Colon (tissue), 2 donors: Measurements from ENCODE around the gene SERPINA5.

Experiments
- FAIRE-seq: peaks from 2 replicates; lab custom pipeline; 2012; peaks lifted over from hg19 to GRCh38; lab: Jason Lieb, UNC
- donor health status: control.
- donor health status: control.

SERPINA5 gene, protein sequence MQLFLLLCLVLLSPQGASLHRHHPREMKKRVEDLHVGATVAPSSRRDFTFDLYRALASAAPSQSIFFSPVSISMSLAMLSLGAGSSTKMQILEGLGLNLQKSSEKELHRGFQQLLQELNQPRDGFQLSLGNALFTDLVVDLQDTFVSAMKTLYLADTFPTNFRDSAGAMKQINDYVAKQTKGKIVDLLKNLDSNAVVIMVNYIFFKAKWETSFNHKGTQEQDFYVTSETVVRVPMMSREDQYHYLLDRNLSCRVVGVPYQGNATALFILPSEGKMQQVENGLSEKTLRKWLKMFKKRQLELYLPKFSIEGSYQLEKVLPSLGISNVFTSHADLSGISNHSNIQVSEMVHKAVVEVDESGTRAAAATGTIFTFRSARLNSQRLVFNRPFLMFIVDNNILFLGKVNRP

DNA sequence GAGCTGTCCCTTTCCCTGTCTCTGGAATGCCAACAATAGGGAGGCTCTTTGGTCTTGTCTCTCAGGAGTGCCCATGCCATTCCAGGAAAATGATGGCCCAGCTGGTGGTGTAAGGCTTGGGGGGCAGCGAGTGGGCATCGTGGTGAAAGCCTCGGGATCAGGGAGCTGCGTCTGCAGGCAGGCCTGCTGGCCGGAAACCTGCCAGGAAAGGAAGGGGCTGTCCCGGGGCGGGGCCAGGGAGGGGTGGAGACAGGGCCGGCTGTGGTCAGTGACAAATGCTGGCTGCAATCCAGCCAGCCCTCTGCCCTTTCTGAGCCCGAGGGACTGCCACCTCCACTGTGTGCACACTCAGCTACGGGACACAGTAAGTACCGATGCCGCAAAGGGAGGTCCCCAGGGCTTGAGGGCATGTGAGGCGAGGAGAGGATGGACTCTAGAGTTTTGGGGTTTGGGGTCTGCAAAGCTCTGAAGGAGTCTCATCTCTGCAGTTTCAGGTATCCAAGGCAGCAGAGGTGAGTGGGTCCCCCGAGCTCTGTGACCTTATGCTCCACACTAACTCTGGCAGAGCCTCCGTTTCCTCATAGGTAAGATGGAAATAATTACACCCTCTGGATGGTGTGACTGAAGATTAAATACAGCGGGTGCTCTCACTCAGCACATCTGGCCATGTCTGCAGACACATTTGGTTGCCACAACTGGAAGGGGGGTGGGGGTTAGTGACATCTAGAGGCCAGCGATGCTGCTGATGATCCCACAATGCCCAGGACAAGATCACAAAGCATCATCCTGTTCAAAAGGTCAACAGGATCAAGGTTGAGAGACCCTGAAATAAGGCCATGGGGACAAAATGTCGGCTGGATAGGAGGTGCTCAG is at the start of gene SERPINA5:
SERPINA5 (plus strand) TSS at position 300 of the 873 bp plus-strand sequence. CDS start 5,937 bp downstream, outside the sequence.
- no peak for FAIRE-seq

GRCh38 chr14:94532447-94532846 is 48.8 kb upstream of the SERPINA5 start:
- no peak for FAIRE-seq

DNA sequence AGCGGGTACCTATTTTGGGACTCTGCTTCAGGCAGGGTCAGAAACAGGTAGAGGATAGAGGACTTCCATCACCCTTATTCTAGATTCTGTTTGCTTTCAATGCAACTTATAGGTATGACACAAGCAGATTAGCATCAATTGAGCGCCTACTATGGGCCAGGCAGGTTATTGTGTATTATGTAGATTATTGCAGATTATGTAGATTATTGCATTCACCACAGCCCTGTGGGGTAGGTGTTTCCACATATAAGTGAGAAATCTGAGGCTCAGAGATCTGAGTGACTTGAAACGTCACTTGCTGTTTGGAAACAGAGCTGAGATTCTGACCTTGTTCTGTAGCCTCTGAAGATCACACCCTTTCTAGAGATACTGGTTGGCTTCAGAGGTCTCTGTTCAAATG is 45.7 kb upstream of the SERPINA5 start:
- FAIRE-seq = no peak

DNA sequence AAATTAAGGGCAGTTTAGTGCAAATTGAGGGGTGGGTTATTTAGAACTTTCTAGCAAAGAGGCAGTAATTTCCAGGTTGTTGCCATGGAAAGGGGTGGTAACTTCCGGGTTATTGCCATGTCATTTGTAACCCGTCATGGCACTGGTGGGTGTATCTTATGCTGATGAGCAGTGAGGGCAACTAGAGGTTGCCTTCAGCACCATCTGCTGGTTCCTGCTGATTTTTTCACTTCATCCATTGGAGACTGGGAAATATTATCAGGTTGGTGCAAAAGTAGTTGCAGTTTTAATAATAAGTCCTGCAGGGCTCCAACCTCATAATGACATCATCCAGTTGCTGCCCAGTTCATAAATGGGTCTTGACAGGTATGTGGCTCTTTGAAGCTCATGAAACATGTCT is 44.4 kb upstream of the SERPINA5 start:
- no peak for FAIRE-seq

DNA sequence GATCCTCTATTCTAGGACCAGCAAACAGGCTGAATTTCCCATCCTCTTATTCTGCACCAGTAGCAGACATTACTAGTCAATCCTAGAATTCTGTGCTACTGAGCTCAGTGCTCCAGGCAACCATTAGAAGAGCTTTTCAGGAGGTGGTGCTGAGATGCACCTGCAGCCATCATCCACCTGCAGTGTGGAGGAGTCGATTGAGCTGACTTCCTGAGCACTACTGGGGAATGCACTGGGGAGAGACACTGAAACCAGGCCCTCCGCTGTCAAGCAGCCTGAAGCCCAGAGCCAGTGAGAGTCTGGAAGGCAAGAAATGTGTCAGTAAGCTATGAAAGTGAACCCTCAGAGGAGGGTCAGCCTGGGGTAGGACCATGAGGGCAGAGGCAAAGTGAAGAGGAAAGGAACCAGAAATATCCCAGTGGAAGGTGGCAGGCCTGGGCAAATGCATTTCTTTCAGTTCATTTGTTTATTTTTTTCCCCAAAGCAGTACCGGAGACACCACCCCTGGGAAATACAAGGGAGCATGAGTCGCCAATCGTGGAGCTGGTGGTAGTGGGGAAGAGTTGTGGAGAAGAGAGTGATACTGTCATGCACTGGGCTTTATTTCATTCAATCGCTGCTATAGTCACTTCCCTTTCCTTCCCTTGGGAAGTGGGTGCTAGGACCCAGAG is 43.0 kb upstream of the SERPINA5 start:
- no peak for FAIRE-seq

DNA sequence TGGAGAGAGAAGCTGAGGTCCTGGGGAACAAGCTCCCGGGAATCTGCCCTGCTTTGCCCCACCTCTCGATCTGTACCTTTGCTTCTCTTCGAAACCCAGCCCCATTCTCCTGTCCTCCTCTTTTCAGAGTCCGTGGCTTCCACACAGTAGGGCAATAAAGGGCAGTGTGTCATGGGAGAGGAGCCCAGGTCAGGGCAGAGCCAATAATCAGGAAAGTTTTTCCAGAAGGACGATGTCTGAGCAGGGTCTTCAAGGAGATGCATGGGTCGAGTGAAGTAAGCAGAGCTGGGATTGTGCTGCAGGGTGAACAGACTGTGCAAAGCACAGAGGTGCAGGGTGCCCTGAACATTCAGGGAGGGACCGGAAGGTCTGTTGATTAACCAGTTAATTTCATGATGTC is 42.0 kb upstream of the SERPINA5 start:
- no peak for FAIRE-seq

DNA sequence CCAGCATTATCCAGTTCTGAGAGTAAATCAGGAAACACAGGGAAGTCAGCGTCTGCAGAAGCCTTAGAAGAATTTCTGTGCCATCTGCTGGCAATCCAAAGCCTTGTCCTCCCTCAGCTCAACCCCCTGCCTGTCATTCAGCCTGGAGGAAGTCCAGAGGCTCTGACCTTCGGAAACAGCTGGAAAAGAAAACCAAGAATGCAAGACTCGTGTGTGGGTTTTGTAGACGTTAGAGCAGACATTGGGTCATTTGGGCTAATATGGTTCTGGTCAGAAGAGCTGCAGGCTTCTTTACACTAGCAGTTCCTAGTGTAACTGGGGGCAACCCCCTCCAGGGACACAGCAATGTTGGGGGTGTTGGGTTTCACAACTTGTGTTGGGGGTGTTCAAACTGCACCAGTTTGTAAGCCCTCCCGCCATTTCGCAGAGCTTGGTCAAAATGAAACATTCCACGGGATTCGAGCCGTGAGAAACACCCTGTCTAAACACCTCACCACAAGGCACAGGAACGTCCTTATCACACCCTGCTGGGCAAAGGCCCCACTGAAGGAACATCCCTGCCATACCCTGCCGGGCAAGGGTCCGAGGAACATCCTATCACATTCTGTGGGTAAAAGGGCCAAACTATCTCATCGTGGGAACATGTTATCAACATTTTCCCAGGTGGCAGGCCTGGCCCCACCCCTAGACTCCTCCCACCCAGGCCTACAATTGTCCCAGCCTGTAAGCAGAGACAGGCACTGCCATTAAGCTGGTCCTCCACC is 41.0 kb upstream of the SERPINA5 start:
- no peak for FAIRE-seq

DNA sequence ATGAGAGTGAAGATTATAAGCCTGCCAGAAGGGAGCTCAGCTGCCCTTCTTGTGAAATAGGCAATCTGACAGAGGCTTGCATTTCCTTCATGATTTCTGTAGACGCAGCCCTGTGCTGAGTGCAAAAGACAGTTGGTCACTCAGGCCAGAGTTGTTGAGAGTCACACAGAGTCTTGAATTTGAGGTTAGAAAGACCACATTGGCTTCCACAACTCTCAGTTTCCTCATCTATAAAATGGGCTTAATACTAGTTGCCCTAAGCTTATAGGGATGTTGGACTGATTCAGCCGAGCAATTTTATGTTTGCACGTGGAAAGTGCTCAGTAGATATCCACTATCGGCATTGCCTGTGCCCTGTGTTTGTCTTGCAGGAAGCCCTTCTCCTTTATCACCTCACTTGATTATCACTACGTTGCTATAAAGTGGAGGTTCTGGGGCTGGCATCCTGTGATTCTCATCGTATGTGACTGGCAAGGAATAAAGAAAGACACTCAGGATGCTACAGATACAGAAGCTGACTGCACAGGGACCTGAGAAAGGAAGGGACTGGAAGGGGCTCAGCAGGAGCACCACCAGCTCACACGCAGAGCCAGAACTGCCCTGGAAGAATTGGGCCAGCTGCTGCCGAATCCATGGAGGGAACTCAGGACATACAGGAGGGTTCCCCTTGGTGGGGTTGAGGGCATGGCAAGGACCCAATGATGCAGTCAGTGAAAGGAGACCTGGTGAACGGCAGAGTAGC is 39.8 kb upstream of the SERPINA5 start:
- no peak for FAIRE-seq

DNA sequence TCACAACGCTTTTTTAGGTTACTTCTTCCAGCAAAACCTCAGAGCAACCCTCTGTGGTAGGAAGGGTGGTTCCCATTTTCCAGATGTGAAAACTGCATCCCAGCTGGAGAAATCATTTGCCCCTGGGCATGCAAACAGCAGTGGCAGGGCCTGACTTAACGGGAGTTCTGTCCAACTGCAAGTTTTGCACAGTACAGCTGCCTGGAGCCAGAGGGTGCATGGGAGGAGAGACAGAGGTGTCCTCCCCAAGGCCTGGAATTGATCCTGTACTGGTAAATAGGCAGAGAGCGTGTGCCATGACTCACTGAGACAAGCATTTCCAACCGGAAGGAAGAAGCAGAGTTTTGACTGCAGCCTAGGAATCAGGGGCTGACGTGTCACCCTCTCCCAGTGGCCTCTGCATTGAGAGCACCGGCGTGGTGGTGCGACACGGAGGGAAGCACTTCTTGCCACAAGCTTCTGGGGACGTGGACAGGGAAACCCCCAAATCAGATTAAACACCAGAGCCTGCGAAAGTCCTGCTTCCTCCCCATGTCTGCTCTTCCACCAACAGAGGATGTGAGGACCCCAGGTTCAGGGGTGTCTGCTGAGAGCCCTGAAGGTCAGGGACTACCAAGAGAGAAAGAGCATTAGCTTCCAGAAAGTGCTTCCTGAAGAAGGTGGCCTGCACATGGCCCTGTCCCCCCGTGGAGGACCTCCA is 39.0 kb upstream of the SERPINA5 start:
- no peak for FAIRE-seq

- FAIRE-seq = no peak
Measured at GRCh38 chr14:94542811-94543440, 38.3 kb upstream of the SERPINA5 start.

DNA sequence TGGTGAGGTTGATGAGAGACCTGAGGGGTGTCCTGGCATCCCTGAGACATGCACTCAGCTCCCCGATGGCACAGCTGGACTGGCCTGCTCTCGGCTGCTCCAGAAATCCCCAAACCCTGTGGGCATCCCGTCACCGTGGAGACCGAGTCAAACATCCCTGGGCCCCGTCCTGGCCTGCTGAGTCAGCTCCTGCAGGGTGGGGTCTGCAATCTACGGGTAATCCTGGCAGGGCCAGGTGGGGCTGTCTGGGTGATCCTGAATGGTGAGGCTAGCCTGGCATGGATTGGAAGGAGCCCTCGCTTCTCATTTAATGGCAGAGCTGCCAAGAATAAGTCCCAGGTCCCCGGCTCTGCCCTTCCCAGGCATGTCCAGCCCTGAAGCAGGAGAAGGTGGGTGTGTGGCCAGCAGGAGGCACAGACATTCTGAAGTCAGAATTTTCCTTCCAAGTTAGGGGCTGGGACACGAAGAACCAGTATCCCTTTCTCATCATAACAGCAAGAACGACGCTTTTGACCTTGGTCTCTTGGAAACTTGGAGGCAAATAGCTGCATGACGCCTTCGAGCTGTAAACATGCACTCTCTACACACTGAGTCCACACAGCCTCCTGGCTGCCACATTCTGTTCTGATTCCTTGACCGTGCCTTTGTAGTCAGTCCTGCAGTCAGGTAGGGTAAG is 37.6 kb upstream of the SERPINA5 start:
- no peak for FAIRE-seq

- no peak for FAIRE-seq
Measured at GRCh38 chr14:94544726-94545125, 36.5 kb upstream of the SERPINA5 start.

- no peak for FAIRE-seq
Measured at GRCh38 chr14:94545131-94545841, 35.9 kb upstream of the SERPINA5 start.

DNA sequence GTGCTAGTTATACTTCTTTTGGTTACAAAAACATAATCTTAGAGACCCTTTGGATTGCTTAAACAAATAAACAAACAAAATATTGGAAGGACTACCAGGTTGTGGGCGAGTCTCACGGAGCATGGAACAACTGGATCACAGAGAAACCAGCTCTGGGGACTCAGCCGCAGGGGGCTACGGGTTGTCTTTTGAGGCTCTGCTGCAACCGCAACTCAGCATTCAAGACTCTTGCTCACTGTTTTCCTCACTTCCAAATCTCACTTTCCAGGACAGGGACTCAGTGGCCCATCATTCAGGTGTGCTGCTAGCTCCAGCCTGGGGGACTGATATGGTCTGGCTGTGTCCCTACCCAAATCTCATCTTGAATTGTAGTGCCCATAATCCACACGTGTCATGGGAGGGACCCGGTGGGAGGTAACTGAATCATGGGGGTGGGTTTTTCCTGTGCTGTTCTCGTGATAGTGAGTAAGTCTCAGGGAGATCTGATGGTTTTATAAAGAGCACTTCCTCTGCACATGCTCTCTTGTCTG is 34.0 kb upstream of the SERPINA5 start:
- no peak for FAIRE-seq

DNA sequence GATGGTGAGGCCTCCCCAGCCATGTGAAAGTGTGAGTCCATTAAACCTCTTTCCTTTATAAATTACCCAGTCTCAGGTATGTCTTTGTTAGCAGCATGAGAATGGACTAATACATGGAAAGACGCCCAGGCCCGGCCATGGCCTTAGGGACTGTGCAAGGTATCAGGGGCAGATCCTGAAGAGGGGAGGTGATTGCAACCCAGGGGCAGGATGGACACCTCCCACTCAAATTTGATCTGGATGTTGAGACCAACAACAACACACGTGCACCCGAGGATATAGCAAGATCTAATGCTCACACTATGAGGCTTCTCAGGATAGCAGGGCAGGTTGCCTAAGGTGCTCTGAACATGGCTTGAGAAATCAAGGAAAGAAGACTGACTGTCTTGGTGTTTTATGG is 33.5 kb upstream of the SERPINA5 start:
- FAIRE-seq = no peak

- FAIRE-seq = no peak
Measured at GRCh38 chr14:94548131-94548998, 32.9 kb upstream of the SERPINA5 start.
